Jurkat, Clone E6-1 (cell line): ENCODE results near the gene TMEM158.
A peak's percentile ranks its signal among the peaks of the same experiment; 100 is the strongest.

ENCODE experiments used
- DNase-seq: peaks from one replicate; pipeline ENCODE4 v3.0.0-alpha.2; 2011; ENCODE audit warnings: low read depth, low spot score
- H3K4me3 ChIP-seq: 2 replicates; pipeline ENCODE4 v1.5.1; 2011; ENCODE audit warnings: mild to moderate bottlenecking, low read length, control low read depth, moderate library complexity

Gene TMEM158

DNA sequence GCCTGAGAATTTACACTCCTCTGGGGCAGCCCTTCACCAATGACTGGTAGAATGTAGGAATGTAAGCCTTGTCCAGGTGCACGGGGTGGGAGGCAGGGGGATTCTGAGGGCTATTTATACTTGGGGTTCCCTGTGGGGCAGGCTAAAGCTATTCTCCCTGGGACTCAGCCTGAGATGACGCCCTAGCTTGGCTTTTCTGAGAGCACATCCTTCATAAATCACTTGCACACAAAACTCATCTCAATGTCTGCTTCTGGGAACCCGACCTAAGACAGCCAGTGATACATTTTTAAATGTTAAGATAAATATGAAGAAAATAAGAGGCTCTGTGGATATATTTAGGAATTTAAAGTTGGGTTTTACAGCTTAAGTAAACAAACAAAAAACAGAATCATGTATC is 16.6 kb downstream of the TMEM158 start:
- DNase-seq = no peak
- no peak overlapping the region for H3K4me3 ChIP-seq

- DNase-seq = peak; percentile 63
- no peak overlapping the region for H3K4me3 ChIP-seq
Observed at GRCh38 chr3:45208586-45208985, 17.5 kb downstream of the TMEM158 start.

DNA sequence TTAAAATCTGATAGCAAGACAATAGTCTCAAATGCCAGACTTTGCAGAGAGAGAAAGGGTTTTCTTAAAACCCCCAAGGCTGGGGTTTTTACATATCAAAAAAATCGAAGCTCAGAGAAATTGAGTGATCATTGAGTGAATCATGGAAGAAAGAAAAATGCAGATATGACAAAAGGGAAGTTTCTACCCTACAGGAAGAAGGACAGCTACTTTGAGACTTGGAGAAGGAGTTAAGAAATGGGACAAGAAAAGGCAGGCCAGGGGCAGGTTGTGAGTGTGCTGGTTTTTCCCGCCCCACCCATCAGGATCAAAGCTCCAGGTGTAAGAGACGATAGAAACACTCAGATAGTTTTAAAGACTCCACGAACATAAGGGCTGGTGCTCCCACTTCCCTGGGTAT is 18.6 kb downstream of the TMEM158 start:
- H3K4me3 ChIP-seq = no peak overlapping the region
- no peak for DNase-seq

- no peak for DNase-seq
- H3K4me3 ChIP-seq = no peak overlapping the region
Observed at GRCh38 chr3:45205126-45205525, 21.0 kb downstream of the TMEM158 start.

DNA sequence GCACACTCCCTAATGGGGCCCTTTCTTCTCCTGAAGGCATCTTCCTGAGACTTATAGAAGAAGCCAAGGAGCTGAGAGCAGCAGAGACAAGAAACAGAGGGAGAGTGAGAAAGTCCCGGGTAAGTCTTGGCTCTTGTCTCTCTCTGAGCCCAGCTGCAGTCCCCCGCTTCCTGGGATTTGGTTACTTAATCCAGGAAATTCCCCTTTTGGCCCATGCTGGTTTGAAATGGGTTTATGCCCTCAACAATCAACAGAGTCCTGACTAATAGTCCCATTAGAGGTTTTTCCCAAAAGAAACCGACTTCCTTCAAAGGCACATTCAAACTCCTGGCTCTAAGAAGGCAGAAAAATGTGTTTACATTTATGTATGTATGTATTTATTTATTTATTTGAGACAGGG is 22.0 kb downstream of the TMEM158 start:
- no peak overlapping the region for H3K4me3 ChIP-seq
- no peak for DNase-seq

DNA sequence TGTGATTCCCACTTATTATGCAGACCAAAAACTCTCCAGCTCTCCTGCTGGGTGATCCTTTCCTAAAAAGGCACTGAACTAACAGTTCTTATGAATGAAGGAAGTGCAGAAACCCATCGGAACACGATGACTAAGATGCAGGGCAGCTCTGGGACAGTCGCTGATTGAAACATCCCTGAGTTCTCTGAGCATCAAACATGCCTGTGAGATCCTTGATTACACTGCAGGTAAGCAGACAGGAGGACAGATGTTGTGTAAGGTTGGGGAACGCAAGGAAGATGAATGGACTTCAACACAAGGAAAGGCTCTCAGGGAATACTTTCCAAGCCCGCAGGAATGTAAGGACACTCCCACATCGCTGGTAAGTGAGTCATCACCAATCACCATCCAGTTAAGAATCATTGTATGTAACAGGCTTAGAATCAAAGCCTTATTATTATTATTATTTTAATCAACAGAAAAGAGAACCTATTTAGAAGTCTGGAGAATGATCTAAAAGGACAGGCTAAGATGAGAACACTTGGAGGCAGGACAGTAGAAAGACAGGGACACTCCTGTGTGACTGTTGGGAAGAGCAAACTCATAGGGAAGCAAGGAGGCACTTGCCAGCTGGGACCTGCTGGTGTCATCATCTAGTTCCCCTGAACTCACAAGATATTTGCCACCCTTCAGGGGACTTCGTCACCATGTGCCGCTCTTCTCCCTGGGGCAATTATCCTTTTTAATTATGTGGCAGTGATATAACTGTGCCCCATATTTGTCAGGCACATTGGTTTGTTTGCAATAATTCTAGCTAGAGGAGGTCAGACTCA is 26.0 kb downstream of the TMEM158 start:
- H3K4me3 ChIP-seq = no peak overlapping the region
- no peak for DNase-seq

DNA sequence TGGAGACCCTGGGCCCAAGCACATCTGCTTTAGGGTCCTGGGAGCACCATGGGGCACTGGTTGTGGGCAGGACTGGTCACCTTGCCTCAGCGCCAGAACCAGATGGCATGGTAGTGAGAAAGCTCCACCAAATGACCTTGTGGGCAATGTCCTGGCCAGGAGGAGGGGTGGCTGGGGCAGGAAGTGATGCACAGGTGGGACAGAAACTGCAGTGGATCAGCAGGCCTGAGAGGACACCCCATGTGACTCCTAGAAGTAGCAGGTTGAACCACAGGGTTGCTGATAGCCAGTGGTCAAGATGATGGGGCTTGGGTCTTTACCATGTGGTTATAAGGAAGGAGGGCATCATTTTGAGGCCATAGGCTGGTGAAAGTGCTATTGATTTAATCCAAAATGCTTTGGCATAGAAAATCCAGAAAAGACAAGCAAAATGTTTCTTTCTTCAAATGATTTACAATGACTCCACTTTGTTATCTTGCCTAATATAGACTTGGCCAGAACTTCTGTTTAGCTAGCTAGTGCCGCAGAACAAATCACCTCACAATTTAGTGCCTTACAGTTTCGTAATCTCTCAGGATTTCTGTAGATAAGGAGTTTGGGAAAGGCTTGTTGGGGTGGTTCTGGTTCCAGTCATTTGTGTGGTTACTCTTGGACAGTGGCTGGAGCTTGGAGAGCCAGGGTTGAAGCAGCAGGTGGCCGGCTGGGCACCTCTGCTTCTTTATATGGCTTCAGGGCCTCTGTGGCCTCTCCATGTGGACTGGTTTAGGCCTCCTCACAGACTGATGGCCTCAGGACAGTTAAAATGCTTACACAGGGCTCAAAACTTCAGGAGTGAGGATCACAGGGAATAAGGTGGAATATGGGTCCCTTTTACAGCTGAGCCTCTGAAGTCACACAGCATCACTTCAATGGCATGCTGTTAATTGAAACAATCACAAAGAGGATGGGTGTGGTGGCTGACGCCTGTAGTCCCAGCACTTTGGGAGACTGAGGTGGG is 27.5 kb downstream of the TMEM158 start:
- DNase-seq = no peak
- no peak overlapping the region for H3K4me3 ChIP-seq

DNA sequence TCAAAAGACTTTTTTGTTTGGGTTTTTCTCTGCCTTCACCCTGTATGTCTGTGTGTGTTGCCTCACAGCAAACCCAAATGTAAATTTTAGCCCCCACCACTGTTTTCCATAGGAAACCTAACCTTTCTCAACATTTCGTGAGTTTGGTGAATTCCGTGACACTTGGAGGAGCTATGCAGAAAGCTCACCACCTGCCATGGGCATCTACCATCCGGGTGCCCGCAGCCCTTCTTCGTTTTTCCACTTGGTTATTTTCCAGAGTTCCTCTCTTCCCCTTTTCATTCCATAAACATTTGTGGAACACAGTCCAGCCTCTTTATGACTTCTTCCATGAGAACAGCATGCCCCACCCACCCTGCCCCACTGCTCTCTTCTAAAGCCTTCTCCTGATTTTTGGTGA is 31.3 kb downstream of the TMEM158 start:
- DNase-seq = no peak
- no peak overlapping the region for H3K4me3 ChIP-seq

- DNase-seq = no peak
- no peak overlapping the region for H3K4me3 ChIP-seq
Observed at GRCh38 chr3:45191924-45192417, 34.1 kb downstream of the TMEM158 start.

GRCh38 chr3:45191424-45191823 is 34.7 kb downstream of the TMEM158 start:
- H3K4me3 ChIP-seq = no peak overlapping the region
- no peak for DNase-seq

- no peak for DNase-seq
- no peak overlapping the region for H3K4me3 ChIP-seq
Observed at GRCh38 chr3:45188719-45189659, 37.1 kb downstream of the TMEM158 start.

DNA sequence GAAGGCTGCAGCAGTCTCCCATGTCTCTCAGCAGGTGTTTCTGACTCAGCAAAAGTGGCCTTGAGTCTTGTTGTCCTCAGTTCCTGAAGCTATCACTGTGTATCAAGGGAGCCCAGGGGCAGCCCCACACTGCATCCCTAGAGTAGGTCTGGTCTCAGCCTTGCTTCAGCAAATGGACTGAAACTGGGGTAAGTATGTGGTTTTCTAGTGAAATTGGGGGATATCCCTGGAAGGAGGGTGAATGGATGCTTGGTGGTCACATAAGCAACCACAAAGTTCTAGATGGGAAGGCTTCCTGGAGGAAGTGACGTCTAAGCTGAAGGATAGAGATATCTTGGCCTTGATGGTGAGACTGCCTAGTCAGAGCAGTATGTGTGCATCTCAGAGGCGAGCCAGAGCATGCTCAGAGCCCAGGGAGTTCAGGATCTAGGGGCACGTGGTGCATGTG is 38.4 kb downstream of the TMEM158 start:
- DNase-seq = no peak
- no peak overlapping the region for H3K4me3 ChIP-seq

GRCh38 chr3:45186871-45187270 is 39.2 kb downstream of the TMEM158 start:
- no peak overlapping the region for H3K4me3 ChIP-seq
- no peak for DNase-seq

DNA sequence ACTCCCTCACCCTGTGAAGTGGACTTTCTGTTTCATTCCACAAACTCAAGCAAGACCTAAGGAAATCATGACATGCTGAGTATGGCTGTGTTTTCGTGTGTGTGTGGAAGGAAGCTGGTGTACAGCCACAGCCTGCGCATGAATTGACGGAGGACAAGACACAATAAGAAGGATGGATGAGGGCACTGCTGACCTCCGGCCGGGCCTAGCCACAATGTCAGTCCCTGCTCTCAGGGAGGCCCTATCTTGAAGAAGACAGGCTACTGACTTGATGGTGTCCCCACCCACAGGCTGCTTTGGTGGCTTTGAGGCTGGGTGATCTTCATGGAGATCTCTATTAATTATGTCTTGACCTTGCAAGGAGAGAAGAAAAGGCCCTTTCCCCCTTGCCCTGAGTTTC is 40.6 kb downstream of the TMEM158 start:
- no peak overlapping the region for H3K4me3 ChIP-seq
- no peak for DNase-seq

DNA sequence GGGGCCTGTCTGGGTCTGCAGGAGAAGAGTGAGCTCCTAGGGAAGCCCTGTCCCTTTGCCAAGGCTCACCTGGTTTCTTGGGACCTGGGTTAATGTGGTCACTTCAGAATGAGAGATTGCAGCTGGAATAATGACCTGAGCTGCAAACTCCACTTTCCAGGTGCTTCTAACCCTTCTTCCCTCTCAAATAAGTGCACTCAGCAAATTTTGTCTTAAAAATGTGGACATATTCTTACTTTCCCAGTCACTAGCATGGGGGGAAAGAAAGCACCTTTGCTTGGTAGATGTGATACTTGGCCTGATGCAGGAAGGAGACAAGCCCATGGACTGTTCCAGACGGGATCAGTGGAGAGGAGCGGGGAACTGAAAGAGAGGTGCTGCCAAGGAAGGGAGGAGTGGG is 41.0 kb downstream of the TMEM158 start:
- DNase-seq = no peak
- no peak overlapping the region for H3K4me3 ChIP-seq

- no peak overlapping the region for H3K4me3 ChIP-seq
- no peak for DNase-seq
Observed at GRCh38 chr3:45183872-45184262, 42.2 kb downstream of the TMEM158 start.

DNA sequence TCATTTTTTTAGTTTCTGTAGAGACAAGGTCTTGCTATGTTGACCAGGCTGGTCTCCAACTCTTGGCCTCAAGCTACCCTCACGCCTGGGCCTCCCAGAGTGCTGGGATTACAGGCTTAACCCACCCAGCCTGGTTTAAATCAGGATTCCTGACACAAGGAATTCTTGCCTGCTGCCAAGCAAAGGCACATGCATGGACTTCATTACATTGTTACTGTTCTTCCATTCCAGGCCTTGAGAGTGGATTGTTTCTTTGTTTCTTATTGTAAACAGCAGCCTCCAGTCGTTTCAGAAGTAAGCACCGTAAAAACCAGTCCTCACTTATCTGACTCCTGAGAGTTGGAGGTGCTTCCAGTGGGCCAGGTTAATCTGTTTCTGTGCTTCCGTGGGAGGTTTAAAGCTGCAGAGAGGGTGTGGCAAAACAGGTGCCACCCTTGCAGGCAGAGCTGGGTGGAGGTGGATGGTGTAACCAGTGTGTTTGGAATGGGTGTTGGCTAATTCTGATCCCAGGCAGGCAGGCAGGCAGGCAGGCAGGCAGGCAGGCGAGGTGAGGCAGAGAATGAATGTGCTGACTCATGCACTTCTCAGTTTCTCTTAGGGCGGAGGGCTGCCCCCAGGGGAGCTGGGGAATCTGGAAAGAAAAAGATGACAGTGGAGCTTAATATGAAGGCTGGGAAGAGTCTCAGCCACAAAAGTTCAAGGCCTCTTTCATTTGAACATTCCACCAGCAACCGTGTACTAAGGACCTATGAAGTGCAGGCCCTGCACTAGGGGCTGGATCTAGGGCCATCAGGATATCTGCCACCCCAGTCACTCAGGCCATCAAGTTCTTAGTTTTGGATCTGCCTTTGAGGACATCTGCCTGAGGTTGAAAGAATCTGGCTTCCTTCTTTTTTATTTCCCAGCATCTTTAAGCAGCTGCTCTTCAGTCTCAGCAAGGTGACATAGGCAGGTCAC is 42.9 kb downstream of the TMEM158 start:
- H3K4me3 ChIP-seq = no peak overlapping the region
- no peak for DNase-seq

- DNase-seq = no peak
- no peak overlapping the region for H3K4me3 ChIP-seq
Observed at GRCh38 chr3:45181496-45181895, 44.6 kb downstream of the TMEM158 start.
